Cerebellar cortex (tissue), 1 donor: ENCODE measurements around the gene CD28.
"Not testable (repeated sequence)": the region's sequence is repeated elsewhere in the genome, so short reads cannot be mapped to it uniquely, and the experiment has no call there.

Experiments used
- DNase-seq: peaks from one replicate; pipeline ENCODE4 v3.0.0-alpha.2; 2015; ENCODE audit warnings: low spot score

Gene CD28

DNA sequence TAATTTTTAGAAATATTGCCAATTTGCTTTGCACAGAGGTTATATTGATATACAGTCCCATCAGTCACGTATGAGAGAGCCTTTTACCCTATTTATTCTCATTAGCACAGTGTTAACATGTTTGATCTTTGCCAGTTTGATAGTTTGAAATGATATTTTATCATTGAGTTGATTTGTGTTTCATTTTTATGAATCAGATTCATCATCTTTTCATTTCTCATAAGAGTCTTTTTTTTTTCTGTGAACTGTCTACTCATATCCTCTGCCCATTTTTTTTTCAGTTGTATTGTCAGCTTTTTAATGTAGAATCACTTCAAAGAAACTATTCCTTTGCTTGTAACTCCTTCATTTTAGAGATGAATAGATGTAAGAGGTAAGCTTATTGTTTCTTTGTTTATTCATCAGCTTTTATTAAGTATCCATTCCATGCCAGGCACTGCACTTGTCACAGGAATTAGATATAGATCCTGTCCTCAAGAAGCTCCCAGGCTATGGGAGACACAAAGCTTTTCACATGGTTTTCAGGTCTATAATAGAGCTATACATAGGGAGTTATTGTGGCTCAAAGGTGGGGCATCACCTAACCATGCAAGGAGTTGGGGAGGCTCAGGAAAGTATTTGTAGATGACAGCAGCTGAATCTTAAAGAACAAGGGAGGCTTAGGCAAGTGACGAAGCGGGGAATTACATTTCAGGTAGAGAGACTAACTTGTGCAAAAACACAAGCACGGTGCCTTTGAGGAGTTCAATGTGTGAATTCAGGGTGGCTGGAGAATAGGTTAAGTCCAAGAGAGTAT lies 42.1 kb downstream of the CD28 start:
- DNase-seq, result no peak

DNA sequence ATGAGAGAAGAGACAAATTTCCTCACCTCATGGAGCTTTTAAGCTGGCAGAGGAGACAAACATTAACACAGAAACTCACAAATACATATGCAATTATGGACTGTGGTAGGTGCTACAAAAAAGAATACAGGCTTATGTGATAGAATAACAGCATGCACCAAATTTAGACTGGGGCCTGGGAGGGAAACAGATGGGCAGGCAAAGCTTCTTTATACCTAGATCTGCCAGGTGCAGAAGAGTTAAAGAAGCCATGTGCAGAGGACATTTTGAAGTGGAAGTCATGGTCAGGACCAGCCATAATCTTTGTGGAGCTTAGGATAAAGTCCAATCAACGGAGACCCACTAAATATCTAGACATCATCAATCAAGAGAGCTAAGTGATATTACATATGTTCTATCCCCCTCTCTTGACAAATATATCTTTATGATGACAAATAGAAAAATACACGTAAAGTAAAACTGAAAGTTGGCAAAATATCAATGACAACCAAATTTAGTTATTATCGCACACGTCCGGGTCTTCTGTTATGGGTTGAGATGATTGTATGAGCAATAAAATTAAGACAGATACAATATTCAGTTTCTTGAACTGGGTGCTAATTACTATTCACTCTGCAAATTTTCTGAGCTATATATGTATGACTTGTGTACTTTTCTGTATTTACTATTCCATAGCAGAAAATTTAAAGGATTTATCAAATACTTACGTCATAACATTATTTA lies 44.1 kb downstream of the CD28 start:
- no peak for DNase-seq

DNA sequence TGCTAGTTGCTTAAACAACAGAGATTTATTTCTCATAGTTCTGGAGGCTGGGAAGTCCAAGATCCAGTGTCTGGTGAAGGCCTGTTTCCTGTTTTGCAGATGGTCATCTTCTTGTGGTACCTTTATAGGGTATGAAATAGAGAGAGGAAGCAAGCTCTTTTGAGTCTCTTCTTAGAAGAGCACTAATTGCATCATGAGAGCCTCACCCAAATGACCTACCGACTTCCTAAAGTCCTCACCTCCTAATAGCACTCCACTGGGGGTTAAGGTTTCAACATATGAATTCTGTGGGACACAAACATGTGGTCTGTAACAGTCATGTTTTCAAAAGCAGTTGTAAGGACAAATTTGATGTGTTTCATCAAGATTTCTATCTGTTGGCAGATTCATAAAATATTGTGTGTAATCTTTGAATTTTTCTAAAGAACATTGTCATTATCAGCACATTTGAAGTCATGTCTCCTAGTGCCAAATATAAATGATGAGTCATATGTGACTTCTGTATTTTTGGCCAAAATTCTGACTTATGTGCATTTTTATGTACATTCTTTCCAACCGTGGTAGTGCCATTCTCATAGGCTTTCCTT lies 45.3 kb downstream of the CD28 start:
- no peak for DNase-seq

DNA sequence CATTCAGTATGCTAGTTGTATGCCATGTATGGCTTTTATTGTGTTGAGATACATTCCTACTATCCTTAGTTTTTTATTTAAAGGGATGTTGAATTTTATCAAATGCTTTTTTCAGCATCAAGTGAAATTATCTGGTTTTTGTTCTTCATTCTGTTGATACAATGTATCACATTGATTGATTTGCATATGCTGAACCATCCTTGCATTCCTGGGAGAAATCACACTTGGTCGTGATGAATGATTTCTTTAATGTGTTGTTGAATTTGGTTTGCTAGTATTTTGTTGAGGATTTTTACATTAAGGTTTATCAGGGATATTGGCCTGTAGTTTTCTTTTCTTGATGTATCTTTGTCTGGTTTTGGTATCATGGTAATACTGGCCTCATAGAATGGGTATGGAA lies 49.7 kb downstream of the CD28 start:
- no peak for DNase-seq

DNA sequence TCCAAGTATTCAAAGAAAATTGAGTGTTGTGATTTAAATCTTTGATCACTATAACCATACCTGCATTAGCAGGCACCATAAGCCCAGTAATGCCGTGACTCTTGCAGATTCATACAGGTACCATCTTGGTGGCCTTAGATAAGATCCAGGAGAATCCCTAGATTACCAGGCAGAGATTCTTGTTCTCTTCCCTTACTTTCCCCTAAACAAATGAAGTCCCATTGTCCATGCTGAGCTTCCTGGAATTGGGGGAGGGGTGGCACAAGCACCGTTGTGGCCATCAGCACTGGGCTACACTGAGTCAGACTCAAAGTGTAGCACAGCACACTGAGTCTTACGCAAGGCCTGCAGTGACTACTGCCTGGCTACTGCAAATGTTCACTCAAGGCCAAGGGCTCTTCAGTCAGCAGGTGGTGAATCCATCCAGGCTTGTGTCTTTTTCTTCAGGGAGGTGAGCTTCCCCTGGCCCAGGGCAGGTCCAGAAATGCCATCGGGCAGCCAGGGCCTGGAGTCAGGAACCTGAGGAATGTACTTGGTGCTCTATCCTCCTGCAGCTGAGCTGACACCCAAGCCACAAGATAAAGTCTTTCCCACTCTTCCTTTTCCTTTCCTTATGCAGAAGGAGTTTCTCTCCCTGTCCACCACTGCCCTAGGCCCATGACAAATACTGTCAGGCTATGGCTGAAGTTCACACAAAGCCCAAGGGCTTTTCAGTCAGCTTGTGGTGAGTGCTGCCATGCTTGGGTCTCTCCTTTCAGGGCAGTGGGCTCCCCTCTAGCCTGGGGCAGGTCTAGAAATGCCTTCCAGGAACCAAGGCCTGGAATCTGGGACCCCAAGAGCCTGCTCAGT lies 52.6 kb downstream of the CD28 start:
- DNase-seq, result no peak

DNA sequence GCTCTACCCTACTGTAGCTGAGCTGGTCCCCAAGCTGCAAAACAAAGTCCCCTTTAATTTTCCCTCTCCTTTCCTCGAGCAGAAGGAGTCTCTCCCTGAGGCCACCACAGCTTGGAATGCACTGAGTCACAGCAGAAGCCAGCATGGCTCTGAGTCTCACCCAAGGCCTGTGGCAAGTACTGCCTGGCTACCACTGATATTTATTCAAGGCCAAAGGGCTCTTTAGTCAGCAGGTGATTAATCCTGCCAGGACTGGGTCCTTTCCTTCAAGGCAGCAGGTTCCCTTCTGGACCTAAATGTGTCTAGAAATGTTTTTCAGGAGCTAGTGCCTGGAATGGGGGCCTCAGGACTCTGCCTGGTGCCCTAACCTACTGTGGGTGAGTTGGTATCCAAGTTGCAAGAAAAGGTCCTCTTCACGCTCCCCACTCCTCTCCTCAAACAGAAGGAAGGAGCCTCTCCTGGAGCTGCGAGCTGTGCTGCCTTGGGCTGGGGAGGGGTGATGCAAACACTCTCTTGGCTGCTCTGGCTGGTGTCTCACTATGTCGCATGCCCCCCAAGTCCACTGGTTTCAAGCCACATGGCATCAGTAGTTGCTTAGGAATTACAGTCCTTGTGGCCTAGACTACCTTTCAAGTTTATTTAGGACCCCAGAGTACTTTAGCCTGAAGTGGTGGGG lies 53.4 kb downstream of the CD28 start:
- no peak for DNase-seq

DNA sequence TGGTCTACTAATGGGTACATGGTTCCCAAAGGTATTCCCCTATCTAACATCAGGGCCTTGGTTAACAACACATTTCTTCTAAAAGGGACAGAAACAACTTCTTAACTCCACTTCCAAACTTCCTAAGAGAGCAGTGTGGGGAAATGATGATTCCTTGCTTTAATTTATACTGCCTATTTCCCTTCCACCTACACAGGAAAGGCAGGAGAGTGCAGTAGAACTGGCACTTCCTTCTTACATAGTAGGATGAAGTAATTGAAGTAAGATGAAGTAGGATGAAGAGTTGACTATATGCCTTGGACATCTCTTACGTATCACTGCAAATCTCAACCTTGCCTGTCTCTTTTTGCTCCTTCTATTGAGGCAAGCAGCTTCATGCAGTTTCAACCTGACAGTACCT lies 54.7 kb downstream of the CD28 start:
- no peak for DNase-seq

DNA sequence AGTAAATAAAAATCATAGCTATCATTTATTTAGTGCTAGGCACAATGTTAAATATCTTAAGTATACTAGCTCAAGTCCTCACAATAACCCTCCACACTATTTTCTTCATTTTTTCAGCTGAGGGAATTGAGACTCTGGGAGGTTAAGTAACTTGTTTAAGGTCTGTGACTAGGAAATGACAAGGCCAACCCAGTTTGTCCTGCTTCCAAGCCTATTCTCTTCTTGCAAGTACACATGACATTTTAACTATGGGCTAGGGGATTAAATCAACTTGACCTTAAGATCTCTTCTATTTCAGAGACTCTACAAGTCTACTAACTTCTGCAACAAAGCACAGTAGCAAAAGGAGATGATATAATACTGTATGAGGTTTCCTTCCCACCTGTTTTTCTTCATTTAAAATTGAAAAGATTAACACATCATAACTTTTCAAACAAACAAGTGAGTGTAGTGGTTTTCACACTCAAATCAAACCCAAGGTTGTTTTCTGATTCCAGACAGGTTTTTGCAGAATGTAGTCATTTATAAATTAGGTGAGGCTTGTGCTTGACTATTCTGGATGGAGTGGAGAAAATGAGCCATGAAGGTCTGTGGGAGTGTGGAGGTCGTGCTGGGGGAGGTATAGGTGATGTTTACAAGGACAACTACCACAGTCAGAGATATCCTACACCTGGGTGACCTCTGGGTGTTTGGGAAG lies 57.0 kb downstream of the CD28 start:
- DNase-seq, result no peak

DNA sequence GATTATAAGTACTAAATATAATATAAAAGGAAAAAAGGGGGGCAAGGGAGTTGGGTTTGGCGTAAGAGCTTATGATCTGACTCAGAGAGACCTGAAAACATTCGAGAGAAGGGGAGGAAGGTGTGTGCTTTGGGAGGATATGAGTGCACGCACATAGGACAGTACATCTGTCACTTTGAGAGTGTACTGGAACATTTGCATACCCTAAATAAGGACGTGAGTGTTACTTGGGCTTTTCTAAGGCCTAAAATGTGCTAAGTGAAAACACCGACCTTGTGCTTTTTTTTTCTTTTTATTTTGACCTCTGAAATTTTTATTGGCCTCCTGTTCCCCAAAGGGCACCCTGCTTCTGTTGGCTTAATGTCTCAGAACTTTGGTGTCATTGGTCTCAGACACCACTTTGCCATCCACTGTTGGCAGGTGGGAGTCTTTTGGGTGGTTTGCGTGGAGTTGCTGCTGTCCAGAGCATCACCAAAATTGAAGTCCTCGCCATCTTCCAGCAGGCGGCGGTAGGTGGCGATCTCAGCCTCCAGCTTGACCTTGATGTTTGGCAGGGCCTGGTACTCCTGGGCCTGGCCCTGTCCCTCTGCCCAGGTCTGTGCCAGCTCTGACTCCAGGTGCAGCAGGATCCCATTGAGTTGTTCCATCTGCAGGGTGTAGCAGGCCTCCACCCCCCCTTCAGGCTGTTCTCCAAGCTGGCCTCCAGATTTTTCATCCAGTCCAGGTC lies 57.7 kb downstream of the CD28 start:
- no peak for DNase-seq

DNA sequence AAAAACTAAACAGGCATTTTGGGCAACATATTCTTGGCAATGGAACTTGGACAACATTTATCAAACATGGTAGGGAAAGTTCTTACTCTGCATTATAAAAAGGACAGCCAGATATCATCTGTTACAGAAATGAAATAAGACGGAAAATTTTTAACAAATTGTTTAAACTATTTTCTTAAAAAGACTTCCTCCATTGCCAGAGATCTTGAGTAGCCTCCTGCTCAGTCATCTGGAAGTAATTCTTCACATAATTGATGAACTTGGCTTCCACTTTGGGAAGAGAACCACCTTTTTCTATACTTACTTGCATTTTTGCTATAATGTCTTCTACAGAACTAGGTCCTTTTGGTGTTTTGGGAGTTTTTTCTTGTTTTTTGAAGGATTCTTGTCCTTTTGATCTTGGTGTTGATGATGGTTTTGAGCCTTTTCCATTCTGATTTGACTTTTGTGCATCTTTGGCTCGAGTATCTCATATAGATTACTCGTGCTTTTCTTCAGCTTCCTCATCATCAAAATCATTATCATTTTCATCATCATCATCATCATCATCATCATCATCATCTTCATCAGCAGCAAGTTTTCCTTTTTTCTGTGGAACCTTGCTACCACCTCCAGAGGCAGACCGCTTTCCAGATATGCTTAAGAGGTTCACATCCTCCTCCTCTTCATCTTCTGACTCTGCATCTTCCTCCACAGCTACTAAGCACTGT lies 66.2 kb downstream of the CD28 start:
- no peak for DNase-seq

DNA sequence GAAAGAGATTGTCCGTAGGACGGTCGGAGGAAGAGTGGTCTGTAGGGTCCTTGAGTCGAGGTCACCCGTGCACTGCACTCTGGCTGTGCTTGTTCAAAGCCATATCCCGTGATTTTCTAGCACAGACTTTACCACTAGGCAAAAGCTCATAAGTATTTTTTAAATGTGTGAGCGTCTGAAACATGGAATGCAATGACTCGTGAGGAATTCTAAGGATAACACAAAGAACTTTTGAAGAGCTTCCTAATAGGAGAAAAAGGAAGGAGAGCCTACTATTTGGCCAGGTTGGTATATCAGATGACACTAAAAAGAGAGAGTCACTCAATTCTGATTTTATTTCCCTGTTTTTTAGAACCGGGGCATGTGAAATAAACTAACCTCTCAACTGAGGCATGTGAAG lies 68.3 kb downstream of the CD28 start:
- DNase-seq, result no peak

DNA sequence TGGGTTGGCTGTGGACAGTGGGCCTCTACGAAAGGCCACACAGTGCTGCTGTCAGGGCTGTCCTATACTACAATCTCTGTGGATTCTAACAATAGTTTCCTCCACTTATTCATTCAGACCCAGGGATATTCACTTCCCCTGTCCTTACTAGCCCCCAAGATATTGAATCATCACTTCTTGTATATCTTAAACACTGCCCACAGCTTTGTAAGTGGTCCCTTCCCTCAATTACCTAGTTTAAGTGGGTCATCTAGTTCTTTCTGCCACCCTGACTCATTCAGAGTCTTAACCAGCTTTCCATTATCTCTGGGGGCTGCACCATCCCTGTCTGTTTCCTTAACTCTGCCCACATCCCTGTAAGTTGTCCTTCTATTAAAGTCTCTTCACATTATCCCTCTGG lies 69.2 kb downstream of the CD28 start:
- DNase-seq, result no peak

DNA sequence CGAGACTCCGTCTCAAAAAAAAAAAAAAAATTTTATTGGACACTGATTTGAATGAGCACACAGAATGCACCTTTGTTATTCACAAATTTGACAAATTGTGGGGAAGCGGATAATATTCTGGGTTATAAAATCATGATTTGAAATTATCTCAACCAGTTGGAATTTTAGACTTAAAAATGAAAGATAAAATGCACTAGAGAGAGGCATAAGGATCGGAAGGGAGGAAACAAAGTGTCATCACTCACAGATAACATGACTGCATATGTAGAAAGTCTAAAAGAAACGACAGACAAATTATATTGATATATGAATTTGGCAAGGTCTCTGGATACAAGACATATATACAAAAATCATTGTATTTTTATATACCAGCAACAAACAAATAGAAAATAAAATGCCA lies 70.6 kb downstream of the CD28 start:
- no peak for DNase-seq

DNA sequence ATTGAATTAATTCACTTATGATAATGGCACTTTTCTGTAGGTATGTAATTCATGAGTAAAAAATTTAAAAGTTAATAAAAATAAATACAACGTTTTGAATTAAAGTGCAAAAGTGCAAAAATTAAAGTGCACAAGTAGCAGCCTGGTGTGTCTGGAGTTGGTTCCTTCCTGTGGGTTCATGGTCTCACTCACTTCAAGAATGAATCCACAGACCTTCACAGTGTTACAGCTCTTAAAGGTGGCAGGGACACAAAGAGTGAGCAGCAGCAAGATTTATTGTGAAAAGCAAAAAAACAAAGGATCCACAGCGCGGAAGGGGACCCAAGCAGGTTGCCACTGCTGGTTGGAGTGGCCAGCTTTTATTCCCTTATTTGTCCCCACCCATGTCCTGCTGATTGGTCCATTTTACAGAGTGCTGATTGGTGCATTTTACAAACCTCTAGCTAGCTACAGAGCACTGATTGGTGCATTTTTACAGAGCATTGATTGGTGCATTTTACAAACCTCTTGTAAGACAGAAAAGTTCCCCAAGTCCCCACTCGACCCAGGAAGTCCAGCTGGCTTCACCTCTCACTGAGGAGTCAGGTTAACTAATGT lies 73.1 kb downstream of the CD28 start:
- DNase-seq, result not testable (repeated sequence)

DNA sequence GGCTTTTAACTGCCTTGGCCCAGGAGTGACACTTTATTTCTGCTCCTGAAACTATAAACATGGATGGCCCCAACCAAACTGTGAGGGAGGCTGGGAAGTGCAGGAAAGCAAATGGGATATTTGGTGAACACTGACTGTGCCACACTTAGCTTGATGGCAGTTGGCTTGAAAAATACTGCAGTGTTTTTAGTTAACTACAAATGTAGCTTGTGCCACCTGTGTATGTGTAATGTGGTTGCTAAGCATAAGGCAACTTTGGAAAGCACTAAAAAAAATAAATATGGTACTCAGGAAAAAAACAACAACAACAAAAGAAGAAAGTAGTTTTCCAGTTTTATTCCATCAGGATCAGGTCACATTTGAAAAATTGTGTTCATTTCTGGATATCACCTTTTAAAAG lies 73.8 kb downstream of the CD28 start:
- DNase-seq, result no peak

DNA sequence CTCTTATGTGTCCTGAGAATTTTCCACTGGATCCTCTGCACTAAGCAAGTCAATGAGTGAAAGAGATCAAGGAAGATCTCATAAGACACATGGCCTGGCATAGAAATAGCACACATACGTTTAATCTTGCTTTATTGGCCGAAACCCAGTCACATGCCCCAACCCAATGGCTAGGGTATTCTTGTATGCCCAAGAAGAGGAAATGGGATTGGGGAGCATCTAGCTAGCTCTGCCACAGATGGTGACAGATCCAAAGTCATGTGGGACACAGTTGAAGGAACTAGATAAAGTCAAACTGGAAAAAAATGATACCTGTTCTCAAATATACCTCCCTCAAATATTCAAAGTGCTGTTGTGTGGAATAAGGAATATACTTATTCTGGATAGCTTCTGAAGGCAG lies 74.7 kb downstream of the CD28 start:
- DNase-seq, result no peak

DNA sequence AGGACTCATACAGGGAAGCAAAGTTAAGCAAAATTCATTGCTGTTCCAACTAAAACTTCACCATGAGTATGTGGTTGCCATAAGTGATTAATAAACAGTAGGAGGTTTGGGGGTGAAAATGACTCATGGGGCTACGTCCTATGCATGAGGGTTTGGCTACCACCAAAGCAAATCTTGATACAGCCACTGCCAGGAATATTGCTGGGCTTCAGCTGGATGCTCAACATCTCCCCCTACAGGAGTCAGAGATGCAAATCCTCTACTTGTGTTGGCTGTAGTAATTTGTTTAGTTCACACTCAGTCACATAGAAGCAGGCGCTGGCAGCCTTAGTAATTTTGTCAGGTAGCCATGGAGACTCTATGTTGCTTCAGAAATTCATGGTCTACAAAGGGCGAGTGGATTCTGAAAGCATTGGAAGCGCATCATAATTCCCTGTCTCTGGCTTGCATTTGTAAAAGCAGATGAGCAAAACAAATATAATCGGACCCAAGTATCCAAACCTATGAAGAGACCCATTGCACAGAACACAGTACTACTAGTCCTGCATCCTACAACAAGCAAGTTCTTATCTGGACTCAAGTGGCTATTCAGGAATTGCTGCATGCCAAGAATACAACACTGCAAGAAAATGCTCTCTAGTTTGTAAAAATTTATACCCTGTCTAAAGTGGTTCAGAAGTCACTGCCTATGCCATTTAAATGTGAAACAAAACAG lies 76.0 kb downstream of the CD28 start:
- peak; percentile 39 for DNase-seq

DNA sequence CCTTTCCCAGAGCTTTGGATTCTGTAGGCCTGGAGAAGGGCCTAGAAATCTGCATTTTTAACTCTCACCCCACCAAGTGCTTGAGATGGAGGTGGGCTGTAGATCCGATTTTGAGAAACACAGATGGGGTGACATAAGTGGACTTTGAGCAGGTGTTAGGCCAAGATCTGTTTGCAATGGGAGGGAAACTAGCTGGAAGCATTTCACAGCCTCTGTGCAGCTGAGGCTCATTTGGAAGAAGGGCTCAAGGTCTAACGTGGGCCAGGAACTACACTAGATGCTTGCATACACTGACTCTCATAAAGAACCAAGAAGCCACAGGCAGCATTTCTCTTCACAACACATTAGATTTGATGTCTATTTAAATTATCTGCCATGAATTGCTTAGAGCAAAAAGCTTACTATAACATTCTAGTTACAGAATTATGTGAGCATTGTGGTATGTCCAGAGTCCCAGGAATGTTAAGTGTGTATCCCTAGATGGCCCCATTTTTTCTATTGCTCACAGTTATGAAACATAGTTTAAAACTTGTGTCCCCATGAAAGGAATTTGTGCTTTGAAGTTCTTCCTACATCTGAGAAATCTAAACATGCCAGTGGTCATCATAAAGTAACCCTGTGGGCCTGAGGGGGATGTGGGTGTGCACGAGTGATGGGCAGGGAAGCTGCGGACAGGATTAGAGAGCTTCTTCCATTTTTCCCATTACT lies 77.2 kb downstream of the CD28 start:
- DNase-seq, result no peak
